H9 (cell line): Measurements from ENCODE around the gene LIX1L. TPM values are rescaled to one million over a fixed set of nuclear protein-coding genes. Genes with fewer than 3 reads are reported as not detected.

Experiments
- DNase-seq: peaks from one replicate; pipeline ENCODE4 v3.0.0-alpha.2; 2017
- H2AFZ ChIP-seq: one replicate; pipeline ENCODE4 v1.6.1; 2013; ENCODE audit warnings: mild to moderate bottlenecking, low read length, control low read depth, moderate library complexity
- H2AK5ac ChIP-seq: 2 replicates; pipeline ENCODE4 v1.6.1; 2013; ENCODE audit warnings: low read length, control low read depth, mixed read lengths; ENCODE audit not compliant: insufficient read length
- H2BK120ac ChIP-seq: one replicate; pipeline ENCODE4 v1.6.1; 2013; ENCODE audit warnings: low read depth, mild to moderate bottlenecking, low read length, control low read depth, inconsistent platforms; ENCODE audit not compliant: poor library complexity, severe bottlenecking
- H2BK12ac ChIP-seq: 2 replicates; pipeline ENCODE4 v1.6.1; 2013; ENCODE audit warnings: low read length, control low read depth, mixed read lengths, low read depth; ENCODE audit not compliant: insufficient read length
- H2BK15ac ChIP-seq: 2 replicates; pipeline ENCODE4 v1.6.1; 2013; ENCODE audit warnings: low read depth, low read length, control low read depth
- H2BK20ac ChIP-seq: one replicate; pipeline ENCODE4 v1.6.1; 2013; ENCODE audit warnings: low read depth, mild to moderate bottlenecking, low read length, control low read depth, inconsistent platforms; ENCODE audit not compliant: poor library complexity, severe bottlenecking
- H2BK5ac ChIP-seq: 2 replicates; pipeline ENCODE4 v1.6.1; 2013; ENCODE audit warnings: low read length, control low read depth, mixed read lengths; ENCODE audit not compliant: insufficient read length
- H3K14ac ChIP-seq: 2 replicates; pipeline ENCODE4 v1.6.1; 2013; ENCODE audit warnings: low read length, control low read depth; ENCODE audit not compliant: insufficient read depth
- H3K18ac ChIP-seq: 2 replicates; pipeline ENCODE4 v1.6.1; 2013; ENCODE audit warnings: low read depth, mild to moderate bottlenecking, mixed read lengths, low read length, control low read depth; ENCODE audit not compliant: insufficient read length
- H3K23ac ChIP-seq: 2 replicates; pipeline ENCODE4 v1.6.1; 2013; ENCODE audit warnings: low read length, control low read depth, mixed read lengths, low read depth; ENCODE audit not compliant: insufficient read length
- H3K23me2 ChIP-seq: 2 replicates; pipeline ENCODE4 v1.6.1; 2013; ENCODE audit warnings: low read depth, mild to moderate bottlenecking, mixed read lengths, low read length, control low read depth; ENCODE audit not compliant: insufficient read length, poor library complexity, severe bottlenecking
- H3K27ac ChIP-seq: 2 replicates; pipeline ENCODE4 v1.5.1; 2013; ENCODE audit warnings: low read length, control low read depth, mixed read lengths, low read depth; ENCODE audit not compliant: insufficient read length
- H3K27me3 ChIP-seq: 2 replicates; pipeline ENCODE4 v1.6.1; 2013; ENCODE audit warnings: low read length, control low read depth, inconsistent platforms; ENCODE audit not compliant: insufficient read depth
- H3K4ac ChIP-seq: 2 replicates; pipeline ENCODE4 v1.6.1; 2013; ENCODE audit warnings: low read depth, mild to moderate bottlenecking, control low read depth, inconsistent platforms, low read length, moderate library complexity
- H3K4me1 ChIP-seq: 2 replicates; pipeline ENCODE4 v1.6.1; 2013; ENCODE audit warnings: low read length, control low read depth, inconsistent platforms; ENCODE audit not compliant: insufficient read depth
- H3K4me2 ChIP-seq: 2 replicates; pipeline ENCODE4 v1.6.1; 2013; ENCODE audit warnings: low read length, control low read depth, mixed read lengths; ENCODE audit not compliant: insufficient read length, insufficient read depth
- H3K56ac ChIP-seq: 2 replicates; pipeline ENCODE4 v1.6.1; 2013; ENCODE audit warnings: low read depth, mild to moderate bottlenecking, mixed read lengths, low read length, control low read depth; ENCODE audit not compliant: insufficient read length
- H3K79me1 ChIP-seq: 2 replicates; pipeline ENCODE4 v1.6.1; 2013; ENCODE audit warnings: low read depth, mild to moderate bottlenecking, moderate library complexity, low read length, control low read depth, inconsistent platforms; ENCODE audit not compliant: insufficient read depth, poor library complexity, severe bottlenecking
- H3K79me2 ChIP-seq: 2 replicates; pipeline ENCODE4 v1.6.1; 2013; ENCODE audit warnings: low read length, control low read depth, inconsistent platforms; ENCODE audit not compliant: insufficient read depth
- H3K9ac ChIP-seq: 2 replicates; pipeline ENCODE4 v1.6.1; 2013; ENCODE audit warnings: low read length, control low read depth, mixed read lengths; ENCODE audit not compliant: insufficient read length; ENCODE audit errors: extremely low read depth
- H3K9me3 ChIP-seq: one replicate; pipeline ENCODE4 v1.6.1; 2013; ENCODE audit warnings: low read depth, low read length, inconsistent platforms; ENCODE audit not compliant: control insufficient read depth
- H3T11ph ChIP-seq: one replicate; pipeline ENCODE4 v1.6.1; 2013; ENCODE audit warnings: mild to moderate bottlenecking, low read length, control low read depth, inconsistent platforms
- H4K20me1 ChIP-seq: one replicate; pipeline ENCODE4 v1.6.1; 2013; ENCODE audit not compliant: control insufficient read depth, insufficient read length, insufficient read depth
- H4K5ac ChIP-seq: 2 replicates; pipeline ENCODE4 v1.6.1; 2013; ENCODE audit warnings: low read depth, mild to moderate bottlenecking, mixed read lengths, low read length, control low read depth; ENCODE audit not compliant: insufficient read length
- H4K8ac ChIP-seq: replicated peaks from 2 replicates; pipeline ENCODE4 v1.6.1; 2013; ENCODE audit warnings: low read length, control low read depth, mixed read lengths, low read depth; ENCODE audit not compliant: insufficient read length
- H4K91ac ChIP-seq: 2 replicates; pipeline ENCODE4 v1.6.1; 2013; ENCODE audit warnings: low read depth, mild to moderate bottlenecking, moderate library complexity, mixed read lengths, low read length, control low read depth; ENCODE audit not compliant: insufficient read length
- H3K27ac Mint-ChIP-seq, 3 experiments: 2 replicates in 2 of 3; 3 replicates in 1 of 3; pipeline ENCODE4 v1.8.0; 2020 to 2021; ENCODE audit warnings: mixed read lengths in 3 of 3, mild to moderate bottlenecking in 1 of 3, moderate library complexity in 1 of 3
- H3K27me3 Mint-ChIP-seq: 2 replicates; pipeline ENCODE4 v1.8.0; 2021; ENCODE audit warnings: low read depth, mild to moderate bottlenecking, moderate library complexity, mixed read lengths
- H3K36me3 Mint-ChIP-seq, 3 experiments: 2 replicates in 2 of 3; 3 replicates in 1 of 3; pipeline ENCODE4 v1.8.0; 2020 to 2021; ENCODE audit warnings: low read depth in 3 of 3, mixed read lengths in 3 of 3; ENCODE audit not compliant: insufficient read depth in 1 of 3
- H3K4me1 Mint-ChIP-seq, 2 experiments: 2 replicates each; pipeline ENCODE4 v1.8.0; 2020; ENCODE audit warnings: mixed read lengths in 2 of 2
- H3K4me3 Mint-ChIP-seq, 2 experiments: 2 replicates in 1 of 2; 3 replicates in 1 of 2; pipeline ENCODE4 v1.8.0; 2020 to 2021; ENCODE audit warnings: mild to moderate bottlenecking in 2 of 2, mixed read lengths in 2 of 2, moderate library complexity in 1 of 2
- H3K9me3 Mint-ChIP-seq, 2 experiments: 2 replicates in 1 of 2; 3 replicates in 1 of 2; pipeline ENCODE4 v1.8.0; 2020; ENCODE audit warnings: mild to moderate bottlenecking in 2 of 2, mixed read lengths in 2 of 2, moderate library complexity in 1 of 2
- CTCF ChIP-seq: fragments of 200-600 bp; sonication (generic); conservative IDR thresholded peaks from 3 replicates; pipeline ENCODE4 v1.8.0; 2021; ENCODE audit warnings: antibody characterized with exemption, mild to moderate bottlenecking
- WGBS: extraction: QIAGEN DNeasy Blood & Tissue Kit; methylation state at CpG from one replicate; pipeline ENCODE4 v1.1.7; 2013; ENCODE audit warnings: missing lambda C conversion rate, low lambda C conversion rate, mixed read lengths; ENCODE audit not compliant: insufficient read length; ENCODE audit errors: extremely low coverage; 5-methylcytosine and 5-hydroxymethylcytosine counted together
- total RNA-seq: library from RNA; stranded (reverse); gene quantifications from 2 replicates; pipeline ENCODE4 v1.2.1, GENCODE V29; 2021

Gene LIX1L
- total RNA-seq, 1 experiment from 2014 or later, result 5.9 TPM

DNA sequence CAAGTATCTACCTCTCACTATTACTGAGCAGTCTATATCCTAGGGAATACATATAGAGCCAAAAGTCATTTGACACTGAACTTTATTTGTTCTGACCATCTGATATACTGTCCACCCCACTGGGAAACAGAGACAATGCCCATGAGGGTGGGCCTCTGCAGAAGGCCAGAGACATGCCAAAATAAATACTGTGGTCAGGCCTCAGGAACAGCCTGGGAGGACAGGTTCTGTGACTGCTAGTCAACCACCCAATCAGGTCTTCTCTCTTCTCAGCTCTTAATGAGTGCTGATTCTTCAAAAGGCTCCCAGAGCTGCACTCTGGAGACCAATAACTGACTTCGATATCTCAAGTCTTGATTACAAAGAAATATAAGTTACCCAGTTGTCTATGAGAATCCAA, 66.7 kb downstream of the LIX1L start:
- H3K36me3 Mint-ChIP-seq, result no peaks in the 10 kb centered on the region
- H3K4me3 Mint-ChIP-seq, result no peak overlapping the region
- Histone ChIP-seq H3K27me3 (no peaks in the 10 kb centered on the region), H3K79me2 (no peaks in the 10 kb centered on the region), H2BK5ac (no peak overlapping the region), H3T11ph (no peak overlapping the region), H2BK12ac (no peak overlapping the region), H4K5ac (no peak overlapping the region), H3K9ac (no peak overlapping the region), H4K20me1 (no peaks in the 10 kb centered on the region), H3K23ac (no peak overlapping the region), H2BK120ac (no peak overlapping the region), H3K4ac (no peak overlapping the region), H2AFZ (no peak overlapping the region), H3K4me1 (no peaks in the 10 kb centered on the region), H3K14ac (no peak overlapping the region), H3K23me2 (peaks cover 4% of the 10 kb centered on the region), H3K79me1 (no peaks in the 10 kb centered on the region), H3K18ac (no peak overlapping the region), H2AK5ac (no peak overlapping the region), H3K9me3 (no peaks in the 10 kb centered on the region), H2BK20ac (no peak overlapping the region), H3K4me2 (no peak overlapping the region), H4K8ac (no peak overlapping the region), H4K91ac (no peak overlapping the region), H3K56ac (no peak overlapping the region), H3K27ac (no peak overlapping the region), H2BK15ac (no peak overlapping the region)
- no peak for DNase-seq
- H3K27ac Mint-ChIP-seq, result no peak overlapping the region; a peak in 1 of 7 replicates
- no peak for TF ChIP-seq CTCF
- H3K9me3 Mint-ChIP-seq, result no peaks in the 10 kb centered on the region
- peaks cover 23% of the 10 kb centered on the region in 2 experiments for H3K4me1 Mint-ChIP-seq
- H3K27me3 Mint-ChIP-seq, result peaks cover 11% of the 10 kb centered on the region
- WGBS, result no CpG with 5 or more reads among the region's 1 CpG
